Endodermal cell (in vitro differentiated cells): ENCODE results near the gene FOXO6. TPM values are rescaled to one million over a fixed set of nuclear protein-coding genes. Genes with fewer than 3 reads are reported as not detected.

Source experiments
- DNase-seq: peaks from one replicate; pipeline ENCODE4 v3.0.0-alpha.2; 2017
- H3K27ac ChIP-seq: 2 replicates; pipeline ENCODE4 v1.5.1; 2013; ENCODE audit warnings: mild to moderate bottlenecking, low read depth, low read length, moderate library complexity
- H3K27me3 ChIP-seq: 2 replicates; pipeline ENCODE4 v1.6.1; 2013; ENCODE audit warnings: mild to moderate bottlenecking, low read length, moderate library complexity; ENCODE audit not compliant: insufficient read depth, control insufficient read depth, poor library complexity, severe bottlenecking
- H3K36me3 ChIP-seq: 2 replicates; pipeline ENCODE4 v1.7.0; 2013; ENCODE audit warnings: mild to moderate bottlenecking, low read length, moderate library complexity; ENCODE audit not compliant: control insufficient read depth, insufficient read depth
- H3K4me1 ChIP-seq: one replicate; pipeline ENCODE4 v1.7.0; 2013; ENCODE audit warnings: low read length; ENCODE audit not compliant: control insufficient read depth, insufficient read depth
- H3K4me3 ChIP-seq: 2 replicates; pipeline ENCODE4 v1.5.1; 2013; ENCODE audit warnings: mild to moderate bottlenecking, low read length, moderate library complexity
- H3K9ac ChIP-seq: 2 replicates; pipeline ENCODE4 v1.6.1; 2013; ENCODE audit warnings: mild to moderate bottlenecking, low read length, moderate library complexity; ENCODE audit not compliant: poor library complexity, severe bottlenecking; ENCODE audit errors: extremely low read depth
- H3K9me3 ChIP-seq: 2 replicates; pipeline ENCODE4 v1.6.1; 2013; ENCODE audit warnings: mild to moderate bottlenecking, low read length, moderate library complexity; ENCODE audit not compliant: control insufficient read depth
- H3K27ac Mint-ChIP-seq: 2 replicates; pipeline ENCODE4 v1.8.0; 2020; ENCODE audit warnings: mixed read lengths
- H3K27me3 Mint-ChIP-seq: 2 replicates; pipeline ENCODE4 v1.8.0; 2021; ENCODE audit warnings: mild to moderate bottlenecking, mixed read lengths; ENCODE audit not compliant: insufficient read depth
- H3K36me3 Mint-ChIP-seq: 2 replicates; pipeline ENCODE4 v1.8.0; 2020; ENCODE audit warnings: low read depth, mixed read lengths
- H3K4me1 Mint-ChIP-seq: 2 replicates; pipeline ENCODE4 v1.8.0; 2020; ENCODE audit warnings: mixed read lengths
- H3K4me3 Mint-ChIP-seq: 2 replicates; pipeline ENCODE4 v1.8.0; 2020; ENCODE audit warnings: mild to moderate bottlenecking, moderate library complexity, mixed read lengths
- H3K9me3 Mint-ChIP-seq: 2 replicates; pipeline ENCODE4 v1.8.0; 2020; ENCODE audit warnings: mild to moderate bottlenecking, mixed read lengths
- CTCF ChIP-seq: fragments of 200-600 bp; sonication (generic); conservative IDR thresholded peaks from 2 replicates; pipeline ENCODE4 v1.5.0; 2021; ENCODE audit warnings: antibody characterized with exemption, mild to moderate bottlenecking
- WGBS, 2 experiments: methylation state at CpG; one replicate each; pipeline versions ENCODE4 v1.1.5 to v1.1.7; 2013; ENCODE audit warnings: missing lambda C conversion rate in 2 of 2, mixed read lengths in 1 of 2; ENCODE audit not compliant: insufficient coverage in 1 of 2, insufficient read length in 1 of 2; 5-methylcytosine and 5-hydroxymethylcytosine counted together
- total RNA-seq, 2 donors: library from RNA; stranded (reverse); fragmentation: NEBNext Ultra II Directional in 1 of 2; extraction: Animal tissue kit (Norgen Biotek cat#: 25700) in 1 of 2; gene quantifications; 2 replicates in 1 of 2; 3 replicates in 1 of 2; pipeline ENCODE4 v1.2.1, GENCODE V29; 2021

Gene FOXO6
- total RNA-seq, 2 donors from 2014 or later, result 1.7 to 1.8 TPM

- DNase-seq, result peak; percentile 82
- H3K4me3 ChIP-seq, result no peak overlapping the region
- H3K4me1 ChIP-seq, result no peaks in the 10 kb centered on the region
- H3K36me3 ChIP-seq, result no peaks in the 10 kb centered on the region
- H3K9me3 Mint-ChIP-seq, result no peaks in the 10 kb centered on the region
- peak overlapping the region; percentile 56 for H3K4me3 Mint-ChIP-seq
- peaks cover 74% of the 10 kb centered on the region for H3K27me3 ChIP-seq
- H3K9me3 ChIP-seq, result no peaks in the 10 kb centered on the region
- H3K9ac ChIP-seq, result no peak overlapping the region
- peaks cover 63% of the 10 kb centered on the region for H3K27me3 Mint-ChIP-seq
- H3K27ac ChIP-seq, result no peak overlapping the region
- WGBS, 2 experiments, result 2 to 7% methylated on average over 25 to 48 of the region's 48 CpGs
- H3K27ac Mint-ChIP-seq, result no peak overlapping the region
- H3K4me1 Mint-ChIP-seq, result peaks cover 5% of the 10 kb centered on the region
- H3K36me3 Mint-ChIP-seq, result no peaks in the 10 kb centered on the region
- no peak for TF ChIP-seq CTCF
These were observed 21.4 kb downstream of the FOXO6 start for GRCh38 chr1:41382480-41383090.

- peak; percentile 68 for DNase-seq
- no peaks in the 10 kb centered on the region for H3K36me3 Mint-ChIP-seq
- Histone ChIP-seq H3K4me3 (peak overlapping the region; percentile 24), H3K36me3 (no peaks in the 10 kb centered on the region), H3K9me3 (no peaks in the 10 kb centered on the region), H3K4me1 (no peaks in the 10 kb centered on the region), H3K9ac (no peak overlapping the region), H3K27ac (no peak overlapping the region), H3K27me3 (peaks cover 74% of the 10 kb centered on the region)
- H3K4me1 Mint-ChIP-seq, result peaks cover 9% of the 10 kb centered on the region
- TF ChIP-seq CTCF, result no peak
- no peaks in the 10 kb centered on the region for H3K9me3 Mint-ChIP-seq
- WGBS, 2 experiments, result 13 to 17% methylated on average over 12 to 45 of the region's 45 CpGs
- H3K27ac Mint-ChIP-seq, result no peak overlapping the region
- H3K27me3 Mint-ChIP-seq, result peaks cover 62% of the 10 kb centered on the region
- peak overlapping the region; percentile 56 for H3K4me3 Mint-ChIP-seq
These were observed 22.0 kb downstream of the FOXO6 start for GRCh38 chr1:41383094-41383852.

- no peak overlapping the region for H3K4me3 ChIP-seq
- Mint-ChIP-seq H3K36me3 (no peaks in the 10 kb centered on the region), H3K4me3 (no peak overlapping the region), H3K4me1 (peaks cover 9% of the 10 kb centered on the region), H3K27me3 (peaks cover 60% of the 10 kb centered on the region), H3K27ac (no peak overlapping the region), H3K9me3 (no peaks in the 10 kb centered on the region)
- H3K4me1 ChIP-seq, result no peaks in the 10 kb centered on the region
- H3K27me3 ChIP-seq, result peaks cover 70% of the 10 kb centered on the region
- H3K9ac ChIP-seq, result no peak overlapping the region
- no peak for DNase-seq
- no peak overlapping the region for H3K27ac ChIP-seq
- no peaks in the 10 kb centered on the region for H3K36me3 ChIP-seq
- no peaks in the 10 kb centered on the region for H3K9me3 ChIP-seq
- no peak for TF ChIP-seq CTCF
These were observed 23.3 kb downstream of the FOXO6 start for GRCh38 chr1:41384579-41384978.
